ENCODE results near the gene C19orf44. TPM values are rescaled to one million over a fixed set of nuclear protein-coding genes. Genes with fewer than 3 reads are reported as not detected.

C19orf44 gene
- total RNA-seq, 2 experiments from 2014 or later = 6.8 to 7.6 TPM

DNA sequence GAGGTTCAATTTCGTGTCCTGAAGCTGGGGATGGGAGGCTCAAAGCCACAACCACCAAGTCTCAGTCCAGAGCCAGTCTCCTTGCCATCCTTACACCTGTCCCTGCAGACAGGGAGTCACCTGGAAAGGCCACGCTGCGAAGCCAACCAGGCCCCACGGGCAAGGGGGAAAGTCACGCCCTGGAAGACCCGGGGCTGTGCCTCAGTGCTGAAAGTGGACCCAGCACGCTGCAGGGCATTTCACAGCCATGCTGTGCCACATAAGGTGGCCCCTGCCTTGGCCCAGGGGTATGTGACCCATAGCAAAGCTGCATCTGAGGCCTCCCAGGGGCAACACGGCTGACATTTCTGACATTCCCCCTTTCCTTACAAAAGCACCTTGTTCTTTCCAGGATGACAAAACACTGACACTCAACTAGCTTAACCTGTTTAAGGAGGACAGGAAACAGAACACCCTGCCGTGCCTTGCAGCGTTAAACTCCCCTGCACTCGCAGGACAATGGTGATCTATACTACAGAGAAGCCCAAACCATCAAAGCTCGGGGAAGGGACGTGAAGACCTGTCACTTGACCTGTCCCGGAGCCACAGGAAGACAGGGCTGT, 31.2 kb downstream of the C19orf44 start:
- H3K4me1 ChIP-seq (ENCODE audit: insufficient read depth, low read length, poor library complexity, severe bottlenecking) = no peaks in the 10 kb centered on the region
- DNase-seq (ENCODE audit: low spot score) = no peak
- H3K4me2 ChIP-seq (ENCODE audit: low read length) = no peak overlapping the region
- no peak for TF ChIP-seq EZH2phosphoT487 (IDR thresholded peaks at IDR 0.05; ENCODE audit: borderline replicate concordance, low read depth, low read length)
- TF ChIP-seq, protein P1, sequence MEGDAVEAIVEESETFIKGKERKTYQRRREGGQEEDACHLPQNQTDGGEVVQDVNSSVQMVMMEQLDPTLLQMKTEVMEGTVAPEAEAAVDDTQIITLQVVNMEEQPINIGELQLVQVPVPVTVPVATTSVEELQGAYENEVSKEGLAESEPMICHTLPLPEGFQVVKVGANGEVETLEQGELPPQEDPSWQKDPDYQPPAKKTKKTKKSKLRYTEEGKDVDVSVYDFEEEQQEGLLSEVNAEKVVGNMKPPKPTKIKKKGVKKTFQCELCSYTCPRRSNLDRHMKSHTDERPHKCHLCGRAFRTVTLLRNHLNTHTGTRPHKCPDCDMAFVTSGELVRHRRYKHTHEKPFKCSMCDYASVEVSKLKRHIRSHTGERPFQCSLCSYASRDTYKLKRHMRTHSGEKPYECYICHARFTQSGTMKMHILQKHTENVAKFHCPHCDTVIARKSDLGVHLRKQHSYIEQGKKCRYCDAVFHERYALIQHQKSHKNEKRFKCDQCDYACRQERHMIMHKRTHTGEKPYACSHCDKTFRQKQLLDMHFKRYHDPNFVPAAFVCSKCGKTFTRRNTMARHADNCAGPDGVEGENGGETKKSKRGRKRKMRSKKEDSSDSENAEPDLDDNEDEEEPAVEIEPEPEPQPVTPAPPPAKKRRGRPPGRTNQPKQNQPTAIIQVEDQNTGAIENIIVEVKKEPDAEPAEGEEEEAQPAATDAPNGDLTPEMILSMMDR (conservative IDR thresholded peaks at IDR 0.05; ENCODE audit: low read length) = no peak
- no peaks in the 10 kb centered on the region for H3K9me3 ChIP-seq (ENCODE audit: low read length)
- ChIA-PET POLR2A (no interaction called here), CTCF (ENCODE audit: unreplicated experiment) (no interaction called here)
- no TSS peak for BruUV-seq (replicated peaks)
- no peaks in the 10 kb centered on the region for H3K9me2 ChIP-seq (ENCODE audit: insufficient read depth, low read length)
- peaks cover 98% of the 10 kb centered on the region for H3K36me3 ChIP-seq (ENCODE audit: insufficient read depth, low read length)
- H3K27ac ChIP-seq (ENCODE audit: low read depth, low read length, poor library complexity, severe bottlenecking) = no peak overlapping the region
- H3K4me3 ChIP-seq (ENCODE audit: low read depth, low read length, poor library complexity, severe bottlenecking) = no peak overlapping the region
- no peak overlapping the region for H2AFZ ChIP-seq (ENCODE audit: low read length)
- intact Hi-C loops (cut with micrococcal nuclease; ENCODE audit: unreplicated experiment) = no loop called here
- no peaks in the 10 kb centered on the region for H4K20me1 ChIP-seq (ENCODE audit: insufficient read depth, low read length)
- no peaks in the 10 kb centered on the region for H3K79me2 ChIP-seq (ENCODE audit: insufficient read depth, low read depth, low read length)

DNA sequence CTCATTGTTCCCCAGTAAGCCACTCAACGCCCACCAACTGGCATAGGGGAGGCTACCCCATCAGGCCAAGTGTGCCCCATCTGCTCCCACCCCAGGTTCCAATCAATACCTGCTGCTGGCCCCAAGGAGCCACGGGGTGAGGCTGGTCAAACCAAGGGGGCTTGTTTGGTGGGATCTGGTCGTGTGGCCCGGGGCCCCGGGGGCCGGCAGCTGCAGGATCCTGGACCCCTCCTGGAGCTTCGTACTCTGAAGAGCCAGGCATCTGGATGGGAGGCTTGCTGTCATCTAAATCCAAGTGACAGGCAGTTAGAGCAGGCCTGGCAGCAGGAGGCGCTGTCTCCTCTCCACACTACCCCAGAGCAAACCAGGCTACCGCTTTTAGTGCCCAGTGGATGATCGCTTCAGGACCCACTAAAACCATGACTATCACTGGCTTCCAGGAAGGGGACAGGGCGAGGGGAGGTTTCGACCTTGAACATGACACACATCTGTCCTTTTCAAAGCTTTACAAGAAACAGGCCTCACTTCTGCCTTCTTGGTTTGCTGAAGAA, 31.9 kb downstream of the C19orf44 start:
- TF ChIP-seq, protein P1 (conservative IDR thresholded peaks at IDR 0.05; ENCODE audit: low read length) = peak; percentile 78
- no peak for TF ChIP-seq EZH2phosphoT487 (IDR thresholded peaks at IDR 0.05; ENCODE audit: borderline replicate concordance, low read depth, low read length)
- Histone ChIP-seq H4K20me1 (ENCODE audit: insufficient read depth, low read length) (no peaks in the 10 kb centered on the region), H3K4me3 (ENCODE audit: low read depth, low read length, poor library complexity, severe bottlenecking) (no peak overlapping the region), H2AFZ (ENCODE audit: low read length) (no peak overlapping the region), H3K4me2 (ENCODE audit: low read length) (no peak overlapping the region), H3K9me2 (ENCODE audit: insufficient read depth, low read length) (no peaks in the 10 kb centered on the region), H3K27ac (ENCODE audit: low read depth, low read length, poor library complexity, severe bottlenecking) (no peak overlapping the region), H3K36me3 (ENCODE audit: insufficient read depth, low read length) (peaks cover 98% of the 10 kb centered on the region), H3K4me1 (ENCODE audit: insufficient read depth, low read length, poor library complexity, severe bottlenecking) (no peaks in the 10 kb centered on the region), H3K79me2 (ENCODE audit: insufficient read depth, low read depth, low read length) (no peaks in the 10 kb centered on the region), H3K9me3 (ENCODE audit: low read length) (no peaks in the 10 kb centered on the region)
- no TSS peak for BruUV-seq (replicated peaks)
- DNase-seq (ENCODE audit: low spot score) = peak; percentile 37
- CTCF ChIA-PET (ENCODE audit: unreplicated experiment) = no interaction called here
- POLR2A ChIA-PET = no interaction called here
- intact Hi-C loops (cut with micrococcal nuclease; ENCODE audit: unreplicated experiment) = no loop called here

DNA sequence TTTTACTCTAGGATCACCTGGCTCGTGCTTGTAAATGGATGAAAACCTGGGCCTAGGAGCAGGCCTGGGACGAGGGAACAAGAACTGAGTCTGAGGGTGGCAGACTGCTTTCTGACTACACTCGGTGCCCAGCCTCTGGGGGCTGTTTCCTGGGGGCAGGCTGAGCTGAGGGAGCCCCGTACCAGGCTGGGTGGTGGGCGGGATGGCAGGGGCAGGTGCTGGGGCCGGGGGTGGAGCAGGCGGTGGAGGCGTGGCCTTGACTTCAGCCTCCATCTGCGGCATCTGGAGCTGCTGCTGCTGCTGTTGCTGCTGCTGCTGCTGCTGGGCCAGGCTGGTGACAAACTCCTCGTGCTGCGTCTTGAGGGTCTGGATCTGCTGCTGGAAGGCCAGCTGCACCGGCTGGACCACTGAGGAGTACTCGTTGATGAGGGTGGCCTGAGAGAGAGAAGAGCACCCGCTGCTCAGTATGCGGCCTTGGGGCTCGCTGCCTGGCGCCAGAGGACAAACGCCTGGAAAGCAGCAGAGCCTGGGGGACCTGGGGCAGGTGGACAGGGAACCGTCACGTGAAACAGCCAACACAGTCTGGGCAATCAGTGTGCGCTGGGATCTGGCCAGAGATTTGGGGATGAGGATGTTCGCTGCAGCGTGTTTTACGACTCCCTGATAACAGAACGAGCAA, 33.4 kb downstream of the C19orf44 start:
- H2AFZ ChIP-seq (ENCODE audit: low read length) = no peak overlapping the region
- H3K9me3 ChIP-seq (ENCODE audit: low read length) = no peaks in the 10 kb centered on the region
- H3K27ac ChIP-seq (ENCODE audit: low read depth, low read length, poor library complexity, severe bottlenecking) = no peak overlapping the region
- CTCF ChIA-PET (ENCODE audit: unreplicated experiment) = no interaction called here
- no TSS peak for BruUV-seq (replicated peaks)
- peaks cover 98% of the 10 kb centered on the region for H3K36me3 ChIP-seq (ENCODE audit: insufficient read depth, low read length)
- no peaks in the 10 kb centered on the region for H4K20me1 ChIP-seq (ENCODE audit: insufficient read depth, low read length)
- H3K4me1 ChIP-seq (ENCODE audit: insufficient read depth, low read length, poor library complexity, severe bottlenecking) = no peaks in the 10 kb centered on the region
- no peak for DNase-seq (ENCODE audit: low spot score)
- no peak overlapping the region for H3K4me2 ChIP-seq (ENCODE audit: low read length)
- H3K9me2 ChIP-seq (ENCODE audit: insufficient read depth, low read length) = no peaks in the 10 kb centered on the region
- TF ChIP-seq, protein P1 (conservative IDR thresholded peaks at IDR 0.05; ENCODE audit: low read length) = no peak
- no peak for TF ChIP-seq EZH2phosphoT487 (IDR thresholded peaks at IDR 0.05; ENCODE audit: borderline replicate concordance, low read depth, low read length)
- no peaks in the 10 kb centered on the region for H3K79me2 ChIP-seq (ENCODE audit: insufficient read depth, low read depth, low read length)
- POLR2A ChIA-PET = no interaction called here
- intact Hi-C loops (cut with micrococcal nuclease; ENCODE audit: unreplicated experiment) = no loop called here
- H3K4me3 ChIP-seq (ENCODE audit: low read depth, low read length, poor library complexity, severe bottlenecking) = no peak overlapping the region
